NCI-H2107 treated with DMSO at 0.1 percent for 48 hours (cell line): ENCODE data around the gene TADA2B.

Experiments
- DNase-seq: peaks from one replicate; lab custom pipeline; 2025; ENCODE audit not compliant: unreplicated experiment; lab: John Stamatoyannopoulos, UW

The TADA2B gene

DNA sequence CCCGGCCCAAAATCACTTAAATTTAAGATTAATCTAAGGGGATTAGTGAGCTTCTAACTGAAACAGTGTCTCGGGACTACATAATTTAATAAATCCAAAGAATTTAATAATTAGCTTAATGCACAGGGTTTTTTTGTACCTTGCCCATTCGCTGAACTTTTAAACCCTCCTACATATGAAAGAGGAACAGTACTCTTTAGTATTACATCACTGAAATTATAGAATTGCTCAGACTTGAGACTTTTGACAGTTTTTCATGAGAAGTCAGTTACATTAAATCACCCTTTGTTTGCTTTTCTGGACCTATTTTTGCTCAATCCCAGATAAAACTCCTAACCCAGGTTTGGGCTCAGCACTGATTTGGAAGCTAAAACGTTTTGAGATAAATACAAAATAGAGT is 2.4 kb upstream of the TADA2B start:
- DNase-seq = no peak

DNA sequence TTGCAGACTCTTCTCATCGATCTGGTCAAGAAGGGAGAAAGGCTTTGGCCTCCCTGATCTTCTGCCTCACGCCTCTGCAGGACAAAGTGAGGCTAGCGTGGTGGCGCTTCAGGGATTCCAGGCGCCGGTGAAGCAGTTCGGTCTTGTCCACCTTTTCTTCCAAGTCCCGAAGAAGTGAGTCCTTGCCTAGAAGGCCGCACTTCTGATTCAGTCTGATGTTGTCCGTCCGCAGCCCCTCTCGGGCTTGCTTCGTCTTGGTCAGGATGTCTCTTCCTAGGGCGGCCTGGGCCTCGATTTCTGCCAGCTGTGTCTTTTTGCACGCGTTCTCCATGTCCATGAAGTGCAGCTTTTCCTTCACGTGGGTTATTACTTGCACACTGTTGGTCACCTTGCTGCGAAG is 1.9 kb upstream of the TADA2B start:
- DNase-seq = no peak

DNA sequence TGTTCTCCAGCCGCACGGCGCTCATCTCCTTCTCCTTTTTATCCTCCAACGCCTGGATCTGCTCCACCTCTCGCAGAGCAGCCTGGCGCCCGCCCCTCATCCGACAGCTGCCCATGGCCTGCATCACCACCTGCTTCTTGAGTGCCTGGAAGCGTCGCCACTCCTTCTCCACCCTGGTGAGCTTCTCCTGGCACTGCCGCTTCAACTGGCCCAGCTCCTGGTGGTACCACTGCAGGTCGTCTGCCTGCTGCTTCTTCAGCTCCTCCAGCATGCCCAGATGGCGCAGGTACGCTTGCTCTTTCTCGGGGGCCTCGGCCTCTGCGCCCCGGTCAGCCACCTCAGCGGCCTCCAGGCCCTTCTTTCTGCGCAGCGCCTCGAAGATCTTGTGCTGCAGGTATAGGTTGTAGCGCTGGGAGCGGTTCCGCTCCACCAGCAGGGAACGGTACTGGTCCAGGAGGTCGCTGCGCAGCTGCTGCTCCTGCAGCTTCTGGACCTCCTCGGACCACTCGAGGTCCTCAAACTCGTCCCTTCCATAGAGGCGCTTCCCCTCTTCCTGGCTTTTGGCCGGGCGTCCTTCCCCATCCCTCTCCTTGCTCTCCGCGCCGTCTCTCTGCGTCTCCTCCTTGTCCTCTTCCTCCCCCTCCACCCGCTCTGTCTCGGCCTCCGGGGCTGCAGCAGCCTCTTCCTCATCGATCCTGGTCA is 1.2 kb upstream of the TADA2B start:
- no peak for DNase-seq

GRCh38 chr4:7042503-7043283 is 479 bp upstream of the TADA2B start:
- peak; percentile 72 for DNase-seq

DNA sequence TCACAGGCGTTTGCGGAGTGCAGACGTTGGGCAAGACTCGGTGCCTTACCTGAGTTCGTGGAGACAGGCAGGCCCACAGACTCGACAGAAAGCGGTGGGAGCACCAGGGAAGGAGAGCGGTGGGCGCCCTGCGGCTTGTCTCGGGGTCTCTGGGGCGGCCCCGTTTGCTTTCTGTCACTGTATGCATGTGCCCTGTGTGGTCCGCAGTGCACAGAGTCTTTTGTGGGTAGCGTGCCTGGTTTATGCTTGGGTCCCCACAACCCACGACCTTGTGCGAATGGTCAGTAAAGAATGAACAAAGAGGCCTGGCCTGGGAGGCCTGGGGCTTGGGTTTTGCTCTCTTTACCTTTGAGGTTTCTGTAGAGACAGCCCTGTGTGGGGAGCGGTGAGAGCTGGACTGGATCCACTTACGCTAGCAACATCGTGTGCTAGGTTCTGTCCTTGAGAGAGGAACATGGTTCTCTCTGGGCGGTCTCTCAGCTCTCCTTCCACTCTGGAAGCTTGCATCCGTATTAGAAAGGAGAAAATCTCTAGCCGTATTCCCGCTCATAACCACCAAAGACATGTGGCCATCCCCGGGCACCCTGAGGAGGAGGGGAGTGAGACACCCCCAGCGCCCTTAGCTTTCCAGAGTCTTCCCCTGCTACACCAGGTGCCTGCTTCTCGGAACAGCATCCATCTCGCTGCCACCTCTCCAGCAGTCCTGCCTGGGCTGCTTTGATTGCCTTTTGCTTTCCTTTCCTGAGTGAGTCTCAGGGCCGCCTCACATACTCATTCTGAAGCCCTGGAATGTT is 1.2 kb downstream of the TADA2B start:
- DNase-seq = no peak

- DNase-seq = no peak
Measured at GRCh38 chr4:7045553-7045952, 2.4 kb downstream of the TADA2B start.

DNA sequence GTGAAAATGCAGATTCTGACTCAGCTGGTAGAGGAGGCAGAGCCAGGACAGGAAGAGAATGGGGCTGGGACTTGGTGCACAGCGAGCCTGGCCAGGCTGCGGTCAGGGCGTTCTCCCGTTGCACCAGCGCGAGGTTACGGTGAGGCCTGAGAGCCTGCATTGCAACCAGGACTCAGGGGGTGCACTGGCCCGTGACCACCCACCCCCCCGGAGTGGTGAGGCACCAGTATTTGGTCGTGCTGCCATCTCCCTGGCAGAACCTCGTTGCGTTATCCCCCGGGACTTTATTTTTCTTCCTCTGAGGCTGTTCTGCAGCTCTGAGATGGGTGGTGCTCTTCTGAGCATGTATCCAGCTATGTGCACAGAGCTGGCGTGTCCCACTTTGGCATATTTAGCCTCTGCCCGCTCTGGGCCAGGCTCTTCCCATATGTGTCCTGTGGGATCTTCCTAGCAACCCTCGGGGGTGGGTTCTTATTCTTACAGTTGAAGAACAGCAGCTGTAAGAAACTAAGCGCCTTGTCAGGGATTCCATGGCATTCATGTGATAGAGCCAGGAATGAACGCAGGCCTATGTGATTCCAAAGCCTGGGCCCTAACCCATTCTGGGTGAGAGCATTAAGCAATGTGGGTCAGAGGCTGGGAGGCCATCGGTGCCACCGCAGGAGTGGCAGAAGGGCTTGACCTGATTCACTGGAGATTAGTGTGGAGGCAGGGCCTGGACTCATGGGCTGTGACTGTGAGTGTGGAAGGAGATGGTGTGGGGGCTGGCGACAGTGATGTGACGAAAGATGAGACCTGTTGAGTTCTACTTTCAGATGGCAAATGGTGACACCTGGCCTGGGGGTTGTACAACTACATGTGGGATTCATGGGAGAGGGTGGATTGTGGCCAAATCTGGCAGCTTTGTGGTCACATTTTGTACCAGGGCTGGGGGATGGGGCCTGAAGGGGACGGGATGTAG is 3.1 kb downstream of the TADA2B start:
- no peak for DNase-seq

GRCh38 chr4:7046971-7047370 is 3.8 kb downstream of the TADA2B start:
- no peak for DNase-seq

GRCh38 chr4:7048642-7049041 is 5.5 kb downstream of the TADA2B start:
- no peak for DNase-seq

DNA sequence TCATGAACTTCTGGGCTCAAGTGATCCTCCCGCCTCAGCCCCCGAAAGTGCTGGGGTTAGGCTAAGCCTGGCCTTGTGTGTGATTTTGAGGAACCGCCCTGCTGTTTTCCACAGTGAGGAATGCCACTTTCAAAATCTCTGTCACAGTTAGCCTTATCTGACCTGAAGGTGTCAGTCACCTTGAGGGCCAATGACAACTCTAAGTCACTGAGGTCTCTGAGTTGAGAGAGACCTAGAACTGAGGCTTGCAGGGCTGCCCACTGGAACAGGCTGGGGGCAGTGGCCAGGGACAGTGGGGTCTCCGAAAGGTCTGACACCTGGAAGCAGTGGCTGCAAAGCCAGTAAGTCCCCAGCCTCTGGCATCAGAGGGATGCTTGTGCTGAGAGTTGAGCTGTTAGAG is 6.1 kb downstream of the TADA2B start:
- DNase-seq = no peak

DNA sequence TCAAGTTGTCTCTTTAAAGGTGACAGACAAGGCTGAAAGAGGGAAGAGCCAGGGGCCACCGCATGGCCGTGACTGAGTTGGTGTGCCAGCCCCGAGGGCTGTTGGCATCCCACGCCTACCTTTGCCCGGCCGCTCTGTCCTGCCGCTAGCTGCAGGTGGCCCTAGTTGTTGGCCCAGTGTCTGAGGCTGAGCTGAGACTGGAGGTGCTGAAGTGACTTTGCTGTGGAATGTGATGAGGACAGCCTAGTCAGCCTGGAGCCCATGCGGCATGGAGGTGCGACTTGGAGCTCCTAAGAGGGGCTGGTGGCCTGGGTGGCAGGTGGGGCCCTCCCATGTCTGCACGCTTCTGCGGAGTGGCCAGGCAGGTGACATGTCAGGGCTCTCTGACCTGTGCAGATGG is 6.6 kb downstream of the TADA2B start:
- no peak for DNase-seq

- no peak for DNase-seq
Measured at GRCh38 chr4:7050481-7051143, 7.4 kb downstream of the TADA2B start.

GRCh38 chr4:7051144-7051495 is 7.9 kb downstream of the TADA2B start:
- DNase-seq = no peak

DNA sequence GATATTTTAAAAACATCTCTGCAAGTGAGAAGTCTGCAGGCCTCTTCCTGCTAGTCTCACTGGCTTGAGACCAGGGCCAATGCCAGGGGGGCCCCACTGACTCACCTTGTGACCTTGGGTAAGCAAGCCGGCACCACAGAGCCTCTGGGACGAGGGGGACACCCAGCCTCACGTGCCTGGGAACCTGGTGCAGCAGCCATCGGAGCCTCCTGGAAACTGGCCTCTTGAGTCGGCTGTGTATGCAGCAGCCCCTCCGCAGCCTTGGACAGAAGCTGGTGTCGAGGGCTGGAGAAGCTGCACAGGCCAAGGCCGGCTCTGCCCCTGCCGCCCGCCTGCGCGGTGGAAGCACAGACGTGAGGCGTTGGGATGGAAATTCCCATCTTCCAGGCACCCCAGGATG is 8.7 kb downstream of the TADA2B start:
- no peak for DNase-seq

- no peak for DNase-seq
Measured at GRCh38 chr4:7052313-7052712, 9.1 kb downstream of the TADA2B start.

DNA sequence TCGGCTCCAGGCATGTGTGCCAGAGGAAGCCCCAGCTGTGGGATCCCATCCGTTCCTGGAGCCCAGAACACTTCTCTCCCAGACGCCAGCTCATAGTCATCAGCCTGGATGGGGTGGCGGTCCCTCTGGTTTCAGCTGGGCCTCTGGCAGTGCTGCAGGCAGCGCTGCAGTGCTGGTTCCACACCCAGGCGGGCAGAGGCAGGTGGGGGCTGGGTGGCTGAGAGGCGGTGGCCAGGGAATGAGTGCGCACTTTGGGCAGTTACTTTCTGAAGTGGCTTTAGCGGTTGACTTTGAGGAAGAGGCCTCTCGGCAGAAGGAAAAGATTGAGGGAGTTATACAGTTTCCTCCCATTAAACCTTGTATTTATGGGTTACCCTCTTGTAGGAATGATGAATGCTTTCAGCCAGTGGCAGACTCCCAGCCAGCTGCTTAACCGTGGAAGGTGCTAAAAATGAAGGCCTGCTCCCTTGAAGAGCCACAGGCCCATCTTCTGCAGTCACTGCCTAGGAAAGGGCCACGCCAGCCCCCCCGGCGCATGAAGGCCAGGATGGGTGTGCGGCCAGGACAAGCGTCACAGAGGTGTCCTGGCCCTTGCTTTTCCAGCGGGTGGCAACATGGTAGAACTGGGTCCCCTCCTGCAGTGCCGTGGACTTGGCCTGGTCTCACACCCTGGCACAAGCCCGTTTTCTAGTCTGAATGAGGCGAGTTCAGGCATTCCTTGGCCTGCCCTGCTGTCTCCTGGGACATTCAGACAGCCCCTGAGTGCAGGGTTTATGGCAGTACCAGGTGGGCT is 9.9 kb downstream of the TADA2B start:
- no peak for DNase-seq

GRCh38 chr4:7054106-7054880 is 11.1 kb downstream of the TADA2B start:
- no peak for DNase-seq

GRCh38 chr4:7055111-7055989 is 12.2 kb downstream of the TADA2B start:
- DNase-seq = no peak
